Thyroid gland (tissue), 4 donors: Measurements from ENCODE around the gene PIN1. TPM values are rescaled to one million over a fixed set of nuclear protein-coding genes. Genes with fewer than 3 reads are reported as not detected.
"Not testable (repeated sequence)": the region's sequence is repeated elsewhere in the genome, so short reads cannot be mapped to it uniquely, and the experiment has no call there.

ENCODE experiments used
- DNase-seq, 2 donors: peaks; one replicate each; pipeline ENCODE4 v3.0.0-alpha.2; 2019
- H3K27ac ChIP-seq, 3 donors: fragments of 200-600 bp; sonication (generic); 1 replicate in 2 of 3; 2 replicates in 1 of 3; pipeline ENCODE4 v1.5.1; 2016 to 2019; ENCODE audit warnings: mild to moderate bottlenecking in 1 of 3, moderate library complexity in 1 of 3
- H3K27me3 ChIP-seq: fragments of 200-600 bp; sonication (generic); one replicate; pipeline ENCODE4 v1.5.1; 2019
- H3K36me3 ChIP-seq, 2 donors: fragments of 200-600 bp; sonication (generic); one replicate each; pipeline ENCODE4 v1.5.1; 2016 to 2019
- H3K4me1 ChIP-seq, 2 donors: fragments of 200-600 bp; sonication (generic); one replicate each; pipeline ENCODE4 v1.5.1; 2017 to 2019
- H3K4me3 ChIP-seq, 3 donors: fragments of 200-600 bp; sonication (generic); replicated peaks in 1 of 3; 1 replicate in 2 of 3; 2 replicates in 1 of 3; pipeline ENCODE4 v1.5.1; 2016; ENCODE audit warnings: mild to moderate bottlenecking in 1 of 3
- H3K9me3 ChIP-seq: fragments of 200-600 bp; sonication (generic); one replicate; pipeline ENCODE4 v1.5.1; 2017
- CTCF ChIP-seq, 6 experiments: fragments of 200-600 bp in 3 of 6; fragments of 450-650 bp in 3 of 6; sonication (generic) in 3 of 6; IDR thresholded peaks; one replicate each; pipeline ENCODE4 v1.5.1; 2016 to 2019; ENCODE audit warnings: antibody characterized with exemption in 6 of 6, mild to moderate bottlenecking in 2 of 6, inconsistent platforms in 1 of 6, moderate library complexity in 1 of 6
- POLR2A ChIP-seq, 2 donors: fragments of 450-650 bp; IDR thresholded peaks; one replicate each; pipeline ENCODE4 v1.6.1; 2017; ENCODE audit warnings: antibody characterized with exemption in 2 of 2, mild to moderate bottlenecking in 2 of 2, moderate library complexity in 1 of 2
- WGBS, 2 donors: methylation state at CpG; one replicate each; pipeline ENCODE4 v1.1.5; 2017; 5-methylcytosine and 5-hydroxymethylcytosine counted together
- intact Hi-C: fragments of 100-400 bp; cut with DNase I; formaldehyde crosslinking; loops from one replicate; pipeline ENCODE4 v1.15.1; 2023
- total RNA-seq, 4 donors: library from RNA; depleted of rRNA; stranded (reverse); fragments of >200 nt; gene quantifications; one replicate each; pipeline ENCODE4 v1.2.3, GENCODE V29; 2016

Gene PIN1
- total RNA-seq, 4 donors from 2014 or later, result 50.0 to 98.0 (median 72.3) TPM

- no peak overlapping the region for H3K27ac ChIP-seq
- H3K36me3 ChIP-seq, result no peaks in the 10 kb centered on the region
- no peak for DNase-seq
- no peak for TF ChIP-seq POLR2A (IDR thresholded peaks at IDR 0.05)
- TF ChIP-seq CTCF (IDR thresholded peaks at IDR 0.05), result no peak
- intact Hi-C loops, result no loop called here
- no peak overlapping the region for H3K4me3 ChIP-seq
- H3K9me3 ChIP-seq, result no peaks in the 10 kb centered on the region
- peaks cover 9 to 19% of the 10 kb centered on the region in 2 donors for H3K4me1 ChIP-seq
- no peaks in the 10 kb centered on the region for H3K27me3 ChIP-seq
- 71 to 76% methylated on average over 11 of the region's 11 CpGs for WGBS, 2 donors
These were observed 46.1 kb upstream of the PIN1 start for GRCh38 chr19:9789066-9789465.

- not testable (repeated sequence) for DNase-seq, H3K27ac ChIP-seq
- 37 to 43% methylated on average over 5 of the region's 5 CpGs for WGBS, 2 donors
These were observed 45.5 kb upstream of the PIN1 start for GRCh38 chr19:9789579-9789978.

GRCh38 chr19:9791073-9791367 is 44.1 kb upstream of the PIN1 start:
- Histone ChIP-seq H3K4me1 (peaks cover 9 to 14% of the 10 kb centered on the region in 2 donors), H3K27ac (peak overlapping the region; percentile 37 to 76 (median 71))
- WGBS, 2 donors, result 45 to 54% methylated on average over 6 of the region's 6 CpGs
- intact Hi-C loops, result loop anchor here (10.0 kb wide), 1 partner anchor 466 kb away; the partner anchor contains the start of gene ZNF559
- not testable (repeated sequence) for H3K4me3 ChIP-seq, H3K27me3 ChIP-seq, H3K36me3 ChIP-seq, H3K9me3 ChIP-seq
- peak; percentile 78 to 81 for DNase-seq

More at GRCh38 chr19:9789579-9789978, 45.5 kb upstream of the PIN1 start:
- H3K36me3 ChIP-seq, intact Hi-C loops, H3K27me3 ChIP-seq, H3K9me3 ChIP-seq, H3K4me3 ChIP-seq: not testable (repeated sequence)
- peaks cover 9 to 16% of the 10 kb centered on the region in 2 donors for H3K4me1 ChIP-seq

- 2 to 4% methylated on average over 32 to 37 of the region's 50 CpGs for WGBS, 2 donors
These were observed 43.4 kb upstream of the PIN1 start for GRCh38 chr19:9791552-9792205.

GRCh38 chr19:9792206-9793070 is 42.7 kb upstream of the PIN1 start:
- TF ChIP-seq CTCF (IDR thresholded peaks at IDR 0.05) (no peak), POLR2A (IDR thresholded peaks at IDR 0.05) (peak in 1 of 2 donors; percentile 39)
- Histone ChIP-seq H3K4me3 (peak overlapping the region; percentile 56 to 69 (median 68)), H3K27ac (peak overlapping the region; percentile 90 to 96 (median 93)), H3K27me3 (no peaks in the 10 kb centered on the region), H3K9me3 (no peaks in the 10 kb centered on the region), H3K36me3 (no peaks in the 10 kb centered on the region), H3K4me1 (peaks cover 6 to 11% of the 10 kb centered on the region in 2 donors)
- intact Hi-C loops, result loop anchor here (1.0 to 10.0 kb wide), 2 partner anchors 27 to 468 kb away; partner anchors contain the start of genes FBXL12 and ZNF559
- 1 to 5% methylated on average over 23 to 34 of the region's 70 CpGs for WGBS, 2 donors
- DNase-seq, result peak; percentile 96 to 97

More at GRCh38 chr19:9791552-9792205, 43.4 kb upstream of the PIN1 start:
- H3K9me3 ChIP-seq, result no peaks in the 10 kb centered on the region
- TF ChIP-seq POLR2A (IDR thresholded peaks at IDR 0.05) (peak in 1 of 2 donors; percentile 60), CTCF (IDR thresholded peaks at IDR 0.05) (no peak)
- DNase-seq, result peak; percentile 97
- H3K4me1 ChIP-seq, result peaks cover 6 to 11% of the 10 kb centered on the region in 2 donors
- H3K4me3 ChIP-seq, result peak overlapping the region in 2 of 3 donors; percentile 32 to 38
- no peaks in the 10 kb centered on the region for H3K36me3 ChIP-seq
- H3K27ac ChIP-seq, result peak overlapping the region; percentile 90 to 96 (median 93)
- H3K27me3 ChIP-seq, result no peaks in the 10 kb centered on the region
- intact Hi-C loops, result loop anchor here (1.0 to 10.0 kb wide), 2 partner anchors 28 to 467 kb away; partner anchors contain the start of genes FBXL12 and ZNF559
